ENCODE data around the gene ABCB7. TPM values are rescaled to one million over a fixed set of nuclear protein-coding genes. Genes with fewer than 3 reads are reported as not detected.

The ABCB7 gene
- total RNA-seq, 1 donor from 2014 or later, result 29.4 TPM

DNA sequence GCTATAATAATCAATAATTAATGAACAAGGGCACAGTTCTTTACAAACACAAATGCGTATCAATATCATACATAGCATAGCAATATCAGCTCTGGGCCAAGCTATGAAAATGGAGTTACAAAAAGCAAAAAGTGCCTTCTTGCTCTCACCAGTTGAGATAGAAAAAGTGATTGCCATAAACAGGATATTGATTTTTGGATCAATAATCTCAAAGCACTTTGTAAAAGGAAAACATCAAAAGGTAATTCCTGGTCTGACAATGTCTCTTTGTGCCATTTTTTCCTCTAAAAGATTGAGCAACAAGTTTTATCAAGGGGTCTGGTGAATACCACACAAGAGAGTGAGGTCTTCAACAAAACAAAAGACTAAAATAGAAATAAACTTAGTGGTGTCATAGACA, 42.4 kb downstream of the ABCB7 start:
- H3K36me3 Mint-ChIP-seq, result no peaks in the 10 kb centered on the region
- DNase-seq (ENCODE audit: low spot score in 2 of 2, unreplicated experiment in 2 of 2), result no peak
- H3K9me3 Mint-ChIP-seq, result peaks cover 29% of the 10 kb centered on the region
- H3K4me1 Mint-ChIP-seq, result no peaks in the 10 kb centered on the region
- H3K27ac Mint-ChIP-seq, result no peak overlapping the region
- H3K4me3 Mint-ChIP-seq, result no peak overlapping the region
- TF ChIP-seq CTCF (IDR thresholded peaks at IDR 0.05; ENCODE audit: unreplicated experiment), result no peak
- no peaks in the 10 kb centered on the region for H3K27me3 Mint-ChIP-seq (ENCODE audit: low read depth)

DNA sequence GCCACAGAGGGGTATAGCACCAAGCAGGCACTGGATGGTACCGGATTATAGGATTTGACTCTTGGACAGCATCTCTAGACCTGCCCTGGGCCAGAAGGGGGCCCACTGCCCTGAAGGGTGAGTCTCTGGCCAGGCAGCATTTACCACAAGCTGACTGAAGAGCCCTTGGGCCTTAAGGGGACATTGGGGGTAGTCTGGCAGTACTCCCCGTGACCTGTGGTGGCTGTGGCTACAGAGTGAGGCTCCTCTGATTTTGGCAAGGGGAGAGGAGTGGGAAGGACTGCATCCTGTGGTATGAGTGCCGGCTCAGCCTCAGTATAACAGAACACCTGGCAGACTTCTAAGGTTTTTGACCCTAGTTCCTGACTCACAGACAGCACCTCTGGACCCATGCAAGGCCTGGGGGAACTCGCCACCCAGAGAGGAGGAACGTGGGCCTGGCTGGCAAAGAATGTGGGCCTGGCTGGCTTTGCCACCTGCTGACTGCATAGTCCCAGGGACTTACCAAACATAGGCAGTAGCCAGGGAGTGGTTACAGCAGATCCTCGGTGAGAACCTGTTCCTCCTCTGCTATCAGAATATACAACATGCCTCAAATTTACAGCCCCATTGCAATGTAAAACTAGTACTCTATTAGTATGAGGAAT, 48.1 kb downstream of the ABCB7 start:
- Mint-ChIP-seq H3K27ac (no peak overlapping the region), H3K27me3 (ENCODE audit: low read depth) (no peaks in the 10 kb centered on the region), H3K4me3 (no peak overlapping the region), H3K9me3 (peaks cover 41% of the 10 kb centered on the region), H3K36me3 (peaks cover 9% of the 10 kb centered on the region), H3K4me1 (no peaks in the 10 kb centered on the region)
- no peak for DNase-seq (ENCODE audit: low spot score in 2 of 2, unreplicated experiment in 2 of 2)
- no peak for TF ChIP-seq CTCF (IDR thresholded peaks at IDR 0.05; ENCODE audit: unreplicated experiment)

DNA sequence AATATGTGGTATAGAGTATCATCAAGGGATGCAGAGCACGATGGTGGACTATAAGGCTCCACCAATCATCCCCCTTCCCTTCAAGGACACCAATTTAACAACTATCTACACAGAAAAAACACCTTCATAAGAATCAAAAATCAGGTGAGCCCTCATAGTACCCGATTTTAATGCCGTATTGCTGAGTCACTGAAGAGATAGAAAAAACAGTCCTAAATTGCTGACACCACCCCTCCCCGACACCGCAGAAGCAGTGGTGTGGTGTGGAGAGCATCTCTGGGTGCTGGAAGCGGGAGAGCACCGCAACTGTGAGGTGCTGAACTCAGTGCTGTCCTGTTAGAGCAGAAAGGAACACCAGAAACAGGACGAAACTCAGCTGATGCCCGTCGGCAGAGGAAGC, 49.3 kb downstream of the ABCB7 start:
- peaks cover 10% of the 10 kb centered on the region for H3K36me3 Mint-ChIP-seq
- no peak for DNase-seq (ENCODE audit: low spot score in 2 of 2, unreplicated experiment in 2 of 2)
- no peaks in the 10 kb centered on the region for H3K4me1 Mint-ChIP-seq
- H3K27me3 Mint-ChIP-seq (ENCODE audit: low read depth), result no peaks in the 10 kb centered on the region
- no peak overlapping the region for H3K27ac Mint-ChIP-seq
- TF ChIP-seq CTCF (IDR thresholded peaks at IDR 0.05; ENCODE audit: unreplicated experiment), result no peak
- H3K4me3 Mint-ChIP-seq, result no peak overlapping the region
- peaks cover 49% of the 10 kb centered on the region for H3K9me3 Mint-ChIP-seq

DNA sequence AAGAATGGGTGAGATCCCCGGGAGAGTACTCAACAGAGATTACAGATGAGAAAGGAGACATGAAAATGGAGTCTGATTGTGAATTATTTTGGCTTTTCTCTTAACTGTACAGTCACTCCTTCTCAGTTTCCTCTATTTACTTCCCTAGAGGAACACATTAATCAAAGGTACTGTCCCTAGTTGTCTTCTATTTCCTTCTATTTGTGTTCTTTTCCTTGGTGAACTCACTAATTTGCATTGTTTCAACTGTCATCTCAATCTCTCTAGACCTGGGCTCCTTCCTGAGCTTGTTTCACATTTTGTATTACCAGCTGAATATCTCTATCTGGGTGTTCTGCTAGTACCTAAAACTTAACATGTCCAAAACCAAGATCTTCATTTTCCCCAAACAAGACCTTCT, 59.8 kb downstream of the ABCB7 start:
- Mint-ChIP-seq H3K9me3 (peaks cover 31% of the 10 kb centered on the region), H3K27ac (no peak overlapping the region), H3K4me3 (no peak overlapping the region), H3K27me3 (ENCODE audit: low read depth) (no peaks in the 10 kb centered on the region), H3K36me3 (no peaks in the 10 kb centered on the region), H3K4me1 (no peaks in the 10 kb centered on the region)
- no peak for DNase-seq (ENCODE audit: low spot score in 2 of 2, unreplicated experiment in 2 of 2)
- TF ChIP-seq CTCF (IDR thresholded peaks at IDR 0.05; ENCODE audit: unreplicated experiment), result no peak

GRCh38 chrX:75086731-75087195, 69.3 kb downstream of the ABCB7 start:
- no peaks in the 10 kb centered on the region for H3K27me3 Mint-ChIP-seq (ENCODE audit: low read depth)
- H3K36me3 Mint-ChIP-seq, result peaks cover 8% of the 10 kb centered on the region
- H3K27ac Mint-ChIP-seq, result no peak overlapping the region
- DNase-seq (ENCODE audit: low spot score in 2 of 2, unreplicated experiment in 2 of 2), result no peak
- no peak for TF ChIP-seq CTCF (IDR thresholded peaks at IDR 0.05; ENCODE audit: unreplicated experiment)
- H3K4me1 Mint-ChIP-seq, result peaks cover 10% of the 10 kb centered on the region
- peaks cover 48% of the 10 kb centered on the region for H3K9me3 Mint-ChIP-seq
- no peak overlapping the region for H3K4me3 Mint-ChIP-seq
